Liver (tissue), 9 donors: ENCODE measurements around the gene GARNL3. TPM values are rescaled to one million over a fixed set of nuclear protein-coding genes. Genes with fewer than 3 reads are reported as not detected.

Experiments
- DNase-seq: peaks from one replicate; pipeline ENCODE4 v3.0.0-alpha.2; 2017; ENCODE audit warnings: low spot score
- H3K27ac ChIP-seq, 2 donors: one replicate each; pipeline ENCODE4 v1.7.0; 2013; ENCODE audit warnings: inconsistent platforms in 2 of 2, low read length in 2 of 2, control low read depth in 1 of 2, low read depth in 1 of 2, mild to moderate bottlenecking in 1 of 2
- H3K27me3 ChIP-seq, 4 donors: one replicate each; pipeline versions ENCODE4 v1.6.1 to v1.7.0; 2013; ENCODE audit warnings: low read length in 3 of 4, inconsistent platforms in 1 of 4, mild to moderate bottlenecking in 1 of 4, moderate library complexity in 1 of 4; ENCODE audit not compliant: control insufficient read depth in 4 of 4, insufficient read depth in 4 of 4
- H3K36me3 ChIP-seq, 4 donors: one replicate each; pipeline versions ENCODE4 v1.6.1 to v1.7.0; 2013; ENCODE audit warnings: low read length in 3 of 4, mild to moderate bottlenecking in 3 of 4, low read depth in 1 of 4, moderate library complexity in 1 of 4; ENCODE audit not compliant: control insufficient read depth in 4 of 4, insufficient read depth in 3 of 4
- H3K4me1 ChIP-seq, 4 donors: one replicate each; pipeline versions ENCODE4 v1.6.1 to v1.7.0; 2013; ENCODE audit warnings: low read length in 3 of 4, mild to moderate bottlenecking in 3 of 4, moderate library complexity in 1 of 4; ENCODE audit not compliant: control insufficient read depth in 4 of 4, insufficient read depth in 4 of 4
- H3K4me3 ChIP-seq, 3 donors: one replicate each; pipeline versions ENCODE4 v1.6.1 to v1.7.0; 2013; ENCODE audit warnings: low read length in 3 of 3, control low read depth in 1 of 3, low read depth in 1 of 3, mild to moderate bottlenecking in 1 of 3
- H3K9ac ChIP-seq, 2 donors: one replicate each; pipeline ENCODE4 v1.7.0; 2013; ENCODE audit warnings: low read length in 2 of 2, mild to moderate bottlenecking in 2 of 2, moderate library complexity in 2 of 2, control low read depth in 1 of 2, low read depth in 1 of 2
- H3K9me3 ChIP-seq, 4 donors: one replicate each; pipeline versions ENCODE4 v1.6.1 to v1.7.0; 2013; ENCODE audit warnings: low read length in 3 of 4; ENCODE audit not compliant: control insufficient read depth in 4 of 4
- EGR1 ChIP-seq, 2 donors: IDR thresholded peaks; 2 replicates each; pipeline ENCODE4 v1.6.1; 2016 to 2018; ENCODE audit warnings: antibody characterized with exemption in 2 of 2, low read depth in 2 of 2
- FOXA1 ChIP-seq: IDR thresholded peaks from 2 replicates; pipeline ENCODE4 v1.6.1; 2016; ENCODE audit warnings: antibody characterized with exemption
- FOXA2 ChIP-seq: IDR thresholded peaks from 2 replicates; pipeline ENCODE4 v1.6.1; 2016; ENCODE audit warnings: antibody characterized with exemption
- GABPA ChIP-seq, 2 donors: IDR thresholded peaks in 1 of 2; conservative IDR thresholded peaks in 1 of 2; 2 replicates each; pipeline ENCODE4 v1.6.1; 2016; ENCODE audit warnings: antibody characterized with exemption in 2 of 2, mild to moderate bottlenecking in 1 of 2, moderate library complexity in 1 of 2
- HNF4A ChIP-seq, 2 donors: conservative IDR thresholded peaks; 2 replicates each; pipeline ENCODE4 v1.6.1; 2016; ENCODE audit warnings: antibody characterized with exemption in 2 of 2, mild to moderate bottlenecking in 2 of 2
- HNF4G ChIP-seq: IDR thresholded peaks from 2 replicates; pipeline ENCODE4 v1.6.1; 2016; ENCODE audit warnings: antibody characterized with exemption
- JUND ChIP-seq, 2 donors: IDR thresholded peaks; 2 replicates each; pipeline ENCODE4 v1.6.1; 2016; ENCODE audit warnings: antibody characterized with exemption in 2 of 2
- NR2F2 ChIP-seq: IDR thresholded peaks from 2 replicates; pipeline ENCODE4 v1.6.1; 2016; ENCODE audit warnings: antibody characterized with exemption
- RAD21 ChIP-seq, 2 donors: IDR thresholded peaks; 2 replicates each; pipeline ENCODE4 v1.6.1; 2016; ENCODE audit warnings: antibody characterized with exemption in 2 of 2, mild to moderate bottlenecking in 2 of 2
- RXRA ChIP-seq, 2 donors: IDR thresholded peaks; 2 replicates each; pipeline ENCODE4 v1.6.1; 2017 to 2018; ENCODE audit warnings: antibody characterized with exemption in 2 of 2, mild to moderate bottlenecking in 1 of 2
- SP1 ChIP-seq: IDR thresholded peaks from 2 replicates; pipeline ENCODE4 v1.6.1; 2018; ENCODE audit warnings: antibody characterized with exemption, mild to moderate bottlenecking
- TAF1 ChIP-seq: conservative IDR thresholded peaks from 2 replicates; pipeline ENCODE4 v1.6.1; 2016; ENCODE audit warnings: antibody characterized with exemption, mild to moderate bottlenecking
- YY1 ChIP-seq: IDR thresholded peaks from 2 replicates; pipeline ENCODE4 v1.6.1; 2016; ENCODE audit warnings: antibody characterized with exemption, mild to moderate bottlenecking
- WGBS: extraction: QIAGEN DNeasy Blood & Tissue Kit; methylation state at CpG from one replicate; pipeline ENCODE4 v1.1.7; 2013; 5-methylcytosine and 5-hydroxymethylcytosine counted together
- polyA plus RNA-seq, 2 donors: library from polyadenylated mRNA; stranded (reverse) in 1 of 2; unstranded in 1 of 2; fragments of 200-250 nt in 1 of 2; fragments of >200 nt in 1 of 2; fragmentation: Nextera tagmentation in 1 of 2; extraction: Ambion mirVana in 1 of 2; gene quantifications; one replicate each; pipeline versions ENCODE4 v1.2.1 to v1.2.3, GENCODE V29; 2013 to 2015
- total RNA-seq, 2 donors: library from RNA; depleted of rRNA; stranded (reverse); fragments of >200 nt; gene quantifications; one replicate each; pipeline ENCODE4 v1.2.3, GENCODE V29; 2014
- TF ChIP-seq, protein P1 (sequence below): IDR thresholded peaks from 2 replicates; pipeline ENCODE4 v1.6.1; 2016; ENCODE audit warnings: antibody characterized with exemption
- TF ChIP-seq, protein P2 (sequence below): IDR thresholded peaks from 2 replicates; pipeline ENCODE4 v1.6.1; 2016; ENCODE audit warnings: antibody characterized with exemption
- TF ChIP-seq, protein P3 (sequence below): IDR thresholded peaks from 2 replicates; pipeline ENCODE4 v1.6.1; 2016; ENCODE audit warnings: antibody characterized with exemption, mild to moderate bottlenecking
- TF ChIP-seq, protein P4 (sequence below): fragments of 150-350 bp; IDR thresholded peaks from 2 replicates; pipeline ENCODE4 v1.5.1; 2017; ENCODE audit warnings: improper control_type of control experiment, low read depth, low read length; ENCODE audit not compliant: missing input control
- TF ChIP-seq, protein P5 (sequence below): IDR thresholded peaks from 2 replicates; pipeline ENCODE4 v1.6.1; 2016; ENCODE audit warnings: antibody characterized with exemption
- donor health status: healthy.
- donor health status: healthy.
- donor health status: healthy.
- donor health status: healthy.
- donor health status: healthy.

The GARNL3 gene
- total and polyA plus RNA-seq, 4 donors, result 0.89 to 6.7 (median 3.5) TPM

DNA sequence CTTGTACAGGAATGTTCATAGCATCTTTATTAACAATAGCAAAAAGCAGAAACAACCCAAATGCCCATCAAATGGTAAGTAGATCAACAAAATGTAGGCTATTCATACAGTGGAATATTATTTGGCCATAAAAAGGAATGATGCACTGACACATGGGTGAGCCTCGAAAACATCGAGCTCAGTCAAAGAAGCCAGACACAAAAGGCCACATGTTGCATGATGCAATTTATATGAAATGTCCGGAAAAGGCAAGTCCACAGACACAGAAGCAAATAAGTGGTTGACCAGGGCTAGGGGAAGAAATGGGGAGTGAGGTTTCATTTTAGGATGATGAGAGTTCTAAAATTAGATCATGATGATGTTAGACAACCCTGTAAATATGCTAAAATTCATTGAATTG lies 115.9 kb downstream of the GARNL3 start:
- 95% methylated on average over 3 of the region's 3 CpGs for WGBS
- Histone ChIP-seq H3K36me3 (no peaks in the 10 kb centered on the region), H3K4me1 (no peaks in the 10 kb centered on the region), H3K9ac (no peak overlapping the region), H3K27me3 (no peaks in the 10 kb centered on the region), H3K4me3 (no peak overlapping the region), H3K9me3 (no peaks in the 10 kb centered on the region), H3K27ac (no peak overlapping the region)
- TF ChIP-seq YY1 (no peak), FOXA2 (no peak), HNF4G (no peak), HNF4A (conservative IDR thresholded peaks at IDR 0.05) (no peak), NR2F2 (no peak), SP1 (no peak), JUND (IDR thresholded peaks at IDR 0.05) (no peak), GABPA (IDR thresholded peaks at IDR 0.05 in 1 of 2, conservative IDR thresholded peaks at IDR 0.05 in 1 of 2) (no peak), RAD21 (IDR thresholded peaks at IDR 0.05) (no peak), EGR1 (IDR thresholded peaks at IDR 0.05; ENCODE audit: low read depth in 2 of 2) (no peak), RXRA (IDR thresholded peaks at IDR 0.05) (no peak), TAF1 (no peak), FOXA1 (no peak)
- TF ChIP-seq, protein P1, sequence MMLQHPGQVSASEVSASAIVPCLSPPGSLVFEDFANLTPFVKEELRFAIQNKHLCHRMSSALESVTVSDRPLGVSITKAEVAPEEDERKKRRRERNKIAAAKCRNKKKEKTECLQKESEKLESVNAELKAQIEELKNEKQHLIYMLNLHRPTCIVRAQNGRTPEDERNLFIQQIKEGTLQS, result no peak
- TF ChIP-seq, protein P2, sequence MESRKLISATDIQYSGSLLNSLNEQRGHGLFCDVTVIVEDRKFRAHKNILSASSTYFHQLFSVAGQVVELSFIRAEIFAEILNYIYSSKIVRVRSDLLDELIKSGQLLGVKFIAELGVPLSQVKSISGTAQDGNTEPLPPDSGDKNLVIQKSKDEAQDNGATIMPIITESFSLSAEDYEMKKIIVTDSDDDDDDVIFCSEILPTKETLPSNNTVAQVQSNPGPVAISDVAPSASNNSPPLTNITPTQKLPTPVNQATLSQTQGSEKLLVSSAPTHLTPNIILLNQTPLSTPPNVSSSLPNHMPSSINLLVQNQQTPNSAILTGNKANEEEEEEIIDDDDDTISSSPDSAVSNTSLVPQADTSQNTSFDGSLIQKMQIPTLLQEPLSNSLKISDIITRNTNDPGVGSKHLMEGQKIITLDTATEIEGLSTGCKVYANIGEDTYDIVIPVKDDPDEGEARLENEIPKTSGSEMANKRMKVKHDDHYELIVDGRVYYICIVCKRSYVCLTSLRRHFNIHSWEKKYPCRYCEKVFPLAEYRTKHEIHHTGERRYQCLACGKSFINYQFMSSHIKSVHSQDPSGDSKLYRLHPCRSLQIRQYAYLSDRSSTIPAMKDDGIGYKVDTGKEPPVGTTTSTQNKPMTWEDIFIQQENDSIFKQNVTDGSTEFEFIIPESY, result no peak
- TF ChIP-seq, protein P3, sequence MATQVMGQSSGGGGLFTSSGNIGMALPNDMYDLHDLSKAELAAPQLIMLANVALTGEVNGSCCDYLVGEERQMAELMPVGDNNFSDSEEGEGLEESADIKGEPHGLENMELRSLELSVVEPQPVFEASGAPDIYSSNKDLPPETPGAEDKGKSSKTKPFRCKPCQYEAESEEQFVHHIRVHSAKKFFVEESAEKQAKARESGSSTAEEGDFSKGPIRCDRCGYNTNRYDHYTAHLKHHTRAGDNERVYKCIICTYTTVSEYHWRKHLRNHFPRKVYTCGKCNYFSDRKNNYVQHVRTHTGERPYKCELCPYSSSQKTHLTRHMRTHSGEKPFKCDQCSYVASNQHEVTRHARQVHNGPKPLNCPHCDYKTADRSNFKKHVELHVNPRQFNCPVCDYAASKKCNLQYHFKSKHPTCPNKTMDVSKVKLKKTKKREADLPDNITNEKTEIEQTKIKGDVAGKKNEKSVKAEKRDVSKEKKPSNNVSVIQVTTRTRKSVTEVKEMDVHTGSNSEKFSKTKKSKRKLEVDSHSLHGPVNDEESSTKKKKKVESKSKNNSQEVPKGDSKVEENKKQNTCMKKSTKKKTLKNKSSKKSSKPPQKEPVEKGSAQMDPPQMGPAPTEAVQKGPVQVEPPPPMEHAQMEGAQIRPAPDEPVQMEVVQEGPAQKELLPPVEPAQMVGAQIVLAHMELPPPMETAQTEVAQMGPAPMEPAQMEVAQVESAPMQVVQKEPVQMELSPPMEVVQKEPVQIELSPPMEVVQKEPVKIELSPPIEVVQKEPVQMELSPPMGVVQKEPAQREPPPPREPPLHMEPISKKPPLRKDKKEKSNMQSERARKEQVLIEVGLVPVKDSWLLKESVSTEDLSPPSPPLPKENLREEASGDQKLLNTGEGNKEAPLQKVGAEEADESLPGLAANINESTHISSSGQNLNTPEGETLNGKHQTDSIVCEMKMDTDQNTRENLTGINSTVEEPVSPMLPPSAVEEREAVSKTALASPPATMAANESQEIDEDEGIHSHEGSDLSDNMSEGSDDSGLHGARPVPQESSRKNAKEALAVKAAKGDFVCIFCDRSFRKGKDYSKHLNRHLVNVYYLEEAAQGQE, result no peak
- TF ChIP-seq, protein P4, sequence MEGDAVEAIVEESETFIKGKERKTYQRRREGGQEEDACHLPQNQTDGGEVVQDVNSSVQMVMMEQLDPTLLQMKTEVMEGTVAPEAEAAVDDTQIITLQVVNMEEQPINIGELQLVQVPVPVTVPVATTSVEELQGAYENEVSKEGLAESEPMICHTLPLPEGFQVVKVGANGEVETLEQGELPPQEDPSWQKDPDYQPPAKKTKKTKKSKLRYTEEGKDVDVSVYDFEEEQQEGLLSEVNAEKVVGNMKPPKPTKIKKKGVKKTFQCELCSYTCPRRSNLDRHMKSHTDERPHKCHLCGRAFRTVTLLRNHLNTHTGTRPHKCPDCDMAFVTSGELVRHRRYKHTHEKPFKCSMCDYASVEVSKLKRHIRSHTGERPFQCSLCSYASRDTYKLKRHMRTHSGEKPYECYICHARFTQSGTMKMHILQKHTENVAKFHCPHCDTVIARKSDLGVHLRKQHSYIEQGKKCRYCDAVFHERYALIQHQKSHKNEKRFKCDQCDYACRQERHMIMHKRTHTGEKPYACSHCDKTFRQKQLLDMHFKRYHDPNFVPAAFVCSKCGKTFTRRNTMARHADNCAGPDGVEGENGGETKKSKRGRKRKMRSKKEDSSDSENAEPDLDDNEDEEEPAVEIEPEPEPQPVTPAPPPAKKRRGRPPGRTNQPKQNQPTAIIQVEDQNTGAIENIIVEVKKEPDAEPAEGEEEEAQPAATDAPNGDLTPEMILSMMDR, result no peak
- TF ChIP-seq, protein P5, sequence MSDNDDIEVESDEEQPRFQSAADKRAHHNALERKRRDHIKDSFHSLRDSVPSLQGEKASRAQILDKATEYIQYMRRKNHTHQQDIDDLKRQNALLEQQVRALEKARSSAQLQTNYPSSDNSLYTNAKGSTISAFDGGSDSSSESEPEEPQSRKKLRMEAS, result no peak
- DNase-seq, result no peak
